Measurements from ENCODE around the gene SORBS2.
"Not testable (repeated sequence)": the region's sequence is repeated elsewhere in the genome, so short reads cannot be mapped to it uniquely, and the experiment has no call there.

Gene SORBS2

GRCh38 chr4:185734214-185734613 lies 77.8 kb downstream of the SORBS2 start:
- peak; percentile 10 to 43 for DNase-seq

GRCh38 chr4:185730849-185731608 lies 81.0 kb downstream of the SORBS2 start:
- no peak for DNase-seq

- DNase-seq = peak in 1 of 2 donors; percentile 29
These were observed 81.6 kb downstream of the SORBS2 start for GRCh38 chr4:185730387-185730786.

GRCh38 chr4:185729391-185729804 lies 82.6 kb downstream of the SORBS2 start:
- no peak for DNase-seq

GRCh38 chr4:185728893-185729292 lies 83.1 kb downstream of the SORBS2 start:
- no peak for DNase-seq

- no peak for DNase-seq
These were observed 85.1 kb downstream of the SORBS2 start for GRCh38 chr4:185726931-185727330.

- DNase-seq = no peak
These were observed 88.2 kb downstream of the SORBS2 start for GRCh38 chr4:185723631-185724260.

- DNase-seq = no peak
These were observed 90.0 kb downstream of the SORBS2 start for GRCh38 chr4:185722029-185722316.

- no peak for DNase-seq
These were observed 90.6 kb downstream of the SORBS2 start for GRCh38 chr4:185721190-185722028.

- DNase-seq = no peak
These were observed 92.5 kb downstream of the SORBS2 start for GRCh38 chr4:185719500-185719858.

- DNase-seq = no peak
These were observed 93.2 kb downstream of the SORBS2 start for GRCh38 chr4:185718578-185719499.

GRCh38 chr4:185717377-185717741 lies 94.6 kb downstream of the SORBS2 start:
- no peak for DNase-seq

GRCh38 chr4:185716577-185717376 lies 95.2 kb downstream of the SORBS2 start:
- DNase-seq = no peak

- DNase-seq = no peak
These were observed 95.8 kb downstream of the SORBS2 start for GRCh38 chr4:185716141-185716551.

- not testable (repeated sequence) for DNase-seq
These were observed 97.5 kb downstream of the SORBS2 start for GRCh38 chr4:185714524-185714923.

GRCh38 chr4:185713731-185714130 lies 98.3 kb downstream of the SORBS2 start:
- no peak for DNase-seq

- no peak for DNase-seq
These were observed 98.7 kb downstream of the SORBS2 start for GRCh38 chr4:185713272-185713671.

- no peak for DNase-seq
These were observed 99.5 kb downstream of the SORBS2 start for GRCh38 chr4:185712350-185713024.

GRCh38 chr4:185711726-185712125 lies 100.3 kb downstream of the SORBS2 start:
- no peak for DNase-seq

GRCh38 chr4:185710487-185710995 lies 101.5 kb downstream of the SORBS2 start:
- DNase-seq = no peak

All from CD4-positive, alpha-beta T cell treated with Interferon alpha-2 for 1 hour (primary cell).